ENCODE measurements around the gene C3AR1. TPM values are rescaled to one million over a fixed set of nuclear protein-coding genes. Genes with fewer than 3 reads are reported as not detected.
"Not testable (repeated sequence)": the region's sequence is repeated elsewhere in the genome, so short reads cannot be mapped to it uniquely, and the experiment has no call there.

C3AR1 gene
- total RNA-seq, 2 experiments from 2014 or later: 1.1 to 1.4 TPM

- POLR2A ChIA-PET: interaction anchor here (0.6 to 1.7 kb wide), 9 partner anchors 7 to 115 kb away, joined by 3 to 5 read pairs (median 3); no protein-coding TSS in a partner anchor
- H3K27me3 Mint-ChIP-seq: no peaks in the 10 kb centered on the region
- intact Hi-C loops (cut with micrococcal nuclease): no loop called here
- peaks cover 8% of the 10 kb centered on the region for H3K36me3 Mint-ChIP-seq (ENCODE audit: low read depth)
- TF ChIP-seq, protein P1, sequence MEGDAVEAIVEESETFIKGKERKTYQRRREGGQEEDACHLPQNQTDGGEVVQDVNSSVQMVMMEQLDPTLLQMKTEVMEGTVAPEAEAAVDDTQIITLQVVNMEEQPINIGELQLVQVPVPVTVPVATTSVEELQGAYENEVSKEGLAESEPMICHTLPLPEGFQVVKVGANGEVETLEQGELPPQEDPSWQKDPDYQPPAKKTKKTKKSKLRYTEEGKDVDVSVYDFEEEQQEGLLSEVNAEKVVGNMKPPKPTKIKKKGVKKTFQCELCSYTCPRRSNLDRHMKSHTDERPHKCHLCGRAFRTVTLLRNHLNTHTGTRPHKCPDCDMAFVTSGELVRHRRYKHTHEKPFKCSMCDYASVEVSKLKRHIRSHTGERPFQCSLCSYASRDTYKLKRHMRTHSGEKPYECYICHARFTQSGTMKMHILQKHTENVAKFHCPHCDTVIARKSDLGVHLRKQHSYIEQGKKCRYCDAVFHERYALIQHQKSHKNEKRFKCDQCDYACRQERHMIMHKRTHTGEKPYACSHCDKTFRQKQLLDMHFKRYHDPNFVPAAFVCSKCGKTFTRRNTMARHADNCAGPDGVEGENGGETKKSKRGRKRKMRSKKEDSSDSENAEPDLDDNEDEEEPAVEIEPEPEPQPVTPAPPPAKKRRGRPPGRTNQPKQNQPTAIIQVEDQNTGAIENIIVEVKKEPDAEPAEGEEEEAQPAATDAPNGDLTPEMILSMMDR (IDR thresholded peaks at IDR 0.05): no peak
- peaks cover 53% of the 10 kb centered on the region for H3K4me1 Mint-ChIP-seq (ENCODE audit: low read depth)
- CTCF ChIA-PET: interaction anchor here (1.4 to 3.8 kb wide), 3 partner anchors 12 to 75 kb away, joined by 4 to 25 read pairs (median 21); no protein-coding TSS in a partner anchor
- H3K27ac Mint-ChIP-seq: peak overlapping the region; percentile 83
- ATAC-seq (peak; percentile 49), DNase-seq (peak; percentile 68)
- peak overlapping the region; percentile 87 for H3K4me3 Mint-ChIP-seq
- H3K9me3 Mint-ChIP-seq: no peaks in the 10 kb centered on the region
Measured at GRCh38 chr12:8033153-8034044, 32.8 kb downstream of the C3AR1 start.

- peak; percentile 90 for ATAC-seq
- TF ChIP-seq, protein P1 (IDR thresholded peaks at IDR 0.05): no peak
- Mint-ChIP-seq H3K4me1 (ENCODE audit: low read depth) (peaks cover 48% of the 10 kb centered on the region), H3K27me3 (no peaks in the 10 kb centered on the region), H3K27ac (peak within 1 kb of the TSS; percentile 83), H3K4me3 (peak within 1 kb of the TSS; percentile 87), H3K36me3 (ENCODE audit: low read depth) (peaks cover 8% of the 10 kb centered on the region), H3K9me3 (no peaks in the 10 kb centered on the region)
- CTCF ChIA-PET: interaction anchor here (1.4 to 3.8 kb wide), 3 partner anchors 13 to 76 kb away, joined by 4 to 25 read pairs (median 21); no protein-coding TSS in a partner anchor
- intact Hi-C loops (cut with micrococcal nuclease): no loop called here
- POLR2A ChIA-PET: interaction anchor here (0.6 to 1.7 kb wide), 11 partner anchors 8 to 114 kb away, joined by 3 to 5 read pairs (median 3); partner anchors contain the start of genes C3AR1 and NECAP1
- DNase-seq: peak; percentile 73
Measured at GRCh38 chr12:8032242-8033152, 33.7 kb downstream of the C3AR1 start, which contains the start of gene FOXJ2. Gene FOXJ2 (plus strand): TSS chr12:8032716. CDS start chr12:8039833, 7,117 bp downstream.

DNA sequence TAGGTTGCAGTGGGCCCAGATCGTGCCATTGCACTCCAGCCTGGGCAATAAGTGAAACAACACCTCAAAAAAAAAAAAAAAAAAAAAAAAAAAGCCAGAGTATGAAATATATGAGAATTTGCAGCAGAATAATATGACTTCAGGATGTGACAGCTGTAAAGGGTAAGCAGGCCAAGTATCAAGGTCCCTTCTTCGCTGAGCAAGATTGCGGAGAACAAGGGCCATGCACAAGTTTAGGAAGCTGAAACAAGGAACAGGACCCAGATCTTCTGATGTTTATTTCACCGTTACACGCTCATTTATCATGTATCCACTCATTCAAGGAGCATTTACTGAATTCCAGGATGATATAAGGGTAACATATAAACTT is 34.3 kb downstream of the C3AR1 start:
- POLR2A ChIA-PET: interaction anchor here (0.7 to 1.2 kb wide), 3 partner anchors 29 to 99 kb away, joined by 3 to 4 read pairs (median 4); partner anchors contain the start of gene C3AR1

DNA sequence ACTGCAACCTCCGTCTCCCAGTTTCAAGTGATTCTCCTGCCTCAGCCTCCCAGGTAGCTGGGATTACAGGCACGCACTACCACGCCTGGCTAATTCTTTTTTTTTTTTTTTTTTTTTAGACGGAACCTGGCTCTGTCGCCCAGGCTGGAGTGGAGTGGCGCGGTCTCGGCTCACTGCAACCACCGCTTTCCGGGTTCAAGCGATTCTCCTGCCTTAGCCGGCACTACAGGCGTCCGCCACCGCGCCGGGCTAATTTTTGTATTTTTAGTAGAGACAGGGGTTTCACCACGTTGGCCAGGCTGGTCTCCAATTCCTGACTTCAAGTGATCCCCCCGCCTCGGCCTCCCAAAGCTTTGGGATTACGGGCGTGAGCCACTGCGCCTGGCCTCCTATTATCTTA is 35.1 kb downstream of the C3AR1 start:
- H3K36me3 Mint-ChIP-seq (ENCODE audit: low read depth); H3K9me3 Mint-ChIP-seq; H3K27ac Mint-ChIP-seq; POLR2A ChIA-PET; H3K27me3 Mint-ChIP-seq; DNase-seq; ATAC-seq; intact Hi-C loops (cut with micrococcal nuclease): not testable (repeated sequence)
- H3K4me3 Mint-ChIP-seq: peak overlapping the region; percentile 35
- peaks cover 38% of the 10 kb centered on the region for H3K4me1 Mint-ChIP-seq (ENCODE audit: low read depth)
- CTCF ChIA-PET: interaction anchor here (1.3 kb wide), 1 partner anchor 13 kb away, joined by 3 read pairs; no protein-coding TSS in a partner anchor

More for the DNA sequence above, 34.3 kb downstream of the C3AR1 start:
- Mint-ChIP-seq H3K9me3 (no peaks in the 10 kb centered on the region), H3K4me1 (ENCODE audit: low read depth) (peaks cover 43% of the 10 kb centered on the region), H3K36me3 (ENCODE audit: low read depth) (peaks cover 6% of the 10 kb centered on the region), H3K4me3 (peak overlapping the region; percentile 87), H3K27ac (peak overlapping the region; percentile 58), H3K27me3 (no peaks in the 10 kb centered on the region)
- DNase-seq (peak; percentile 22), ATAC-seq (no peak)
- intact Hi-C loops (cut with micrococcal nuclease): no loop called here
- TF ChIP-seq, protein P1 (IDR thresholded peaks at IDR 0.05): no peak
- CTCF ChIA-PET: interaction anchor here (1.4 to 3.8 kb wide), 3 partner anchors 13 to 76 kb away, joined by 4 to 25 read pairs (median 21); no protein-coding TSS in a partner anchor

DNA sequence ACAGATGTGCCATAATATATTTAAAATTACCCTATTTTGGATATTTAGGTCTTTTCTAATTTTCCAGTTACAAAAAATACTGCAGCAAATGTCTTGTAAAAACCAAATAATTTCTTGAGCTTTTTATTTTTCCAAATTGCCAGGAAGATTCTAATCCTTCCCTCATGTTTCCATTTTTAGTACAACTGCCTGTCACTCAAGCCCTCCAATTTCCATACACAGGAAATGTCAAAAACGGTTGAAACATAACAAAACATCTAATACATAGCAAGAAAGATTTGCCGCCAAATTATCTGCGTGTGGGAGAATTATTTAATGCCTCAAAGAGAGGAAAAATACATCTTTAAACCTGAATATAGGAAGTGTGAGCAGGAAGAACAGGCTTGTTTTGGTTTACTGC is 36.0 kb downstream of the C3AR1 start:
- Mint-ChIP-seq H3K27ac (no peak overlapping the region), H3K9me3 (no peaks in the 10 kb centered on the region), H3K36me3 (ENCODE audit: low read depth) (peaks cover 2% of the 10 kb centered on the region), H3K4me3 (no peak overlapping the region), H3K4me1 (ENCODE audit: low read depth) (peaks cover 31% of the 10 kb centered on the region), H3K27me3 (no peaks in the 10 kb centered on the region)
- CTCF ChIA-PET: interaction anchor here (1.3 kb wide), 1 partner anchor 14 kb away, joined by 3 read pairs; no protein-coding TSS in a partner anchor
- POLR2A ChIA-PET: no interaction called here
- no peak for DNase-seq
- no peak for ATAC-seq
- intact Hi-C loops (cut with micrococcal nuclease): no loop called here
- TF ChIP-seq, protein P1 (IDR thresholded peaks at IDR 0.05): no peak
